Mesothelial cell of epicardium (in vitro differentiated cells): ENCODE results near the gene NSD1. TPM values are rescaled to one million over a fixed set of nuclear protein-coding genes. Genes with fewer than 3 reads are reported as not detected.

Source experiments
- DNase-seq, 2 experiments: peaks; one replicate each; pipeline ENCODE4 v3.0.0; 2021; ENCODE audit warnings: low spot score in 2 of 2; ENCODE audit not compliant: unreplicated experiment in 2 of 2
- H3K27ac Mint-ChIP-seq: 2 replicates; pipeline ENCODE4 v1.8.0; 2021; ENCODE audit warnings: mixed read lengths
- H3K27me3 Mint-ChIP-seq: 2 replicates; pipeline ENCODE4 v1.8.0; 2021; ENCODE audit warnings: low read depth, mixed read lengths
- H3K36me3 Mint-ChIP-seq: 2 replicates; pipeline ENCODE4 v1.8.0; 2021; ENCODE audit warnings: mixed read lengths
- H3K4me1 Mint-ChIP-seq: 2 replicates; pipeline ENCODE4 v1.8.0; 2021; ENCODE audit warnings: mixed read lengths
- H3K4me3 Mint-ChIP-seq: 2 replicates; pipeline ENCODE4 v1.8.0; 2021; ENCODE audit warnings: mild to moderate bottlenecking, moderate library complexity, mixed read lengths
- H3K9me3 Mint-ChIP-seq: 2 replicates; pipeline ENCODE4 v1.8.0; 2021; ENCODE audit warnings: mixed read lengths
- total RNA-seq: library from RNA; stranded (reverse); gene quantifications from 3 replicates; pipeline ENCODE4 v1.2.1, GENCODE V29; 2021
- TF ChIP-seq, protein P1 (sequence below): fragments of 200-600 bp; sonication (generic); IDR thresholded peaks from one replicate; pipeline ENCODE4 v1.5.0; 2021; ENCODE audit warnings: antibody characterized with exemption; ENCODE audit not compliant: unreplicated experiment

The NSD1 gene
- total RNA-seq, 1 donor from 2014 or later, result 164 TPM

DNA sequence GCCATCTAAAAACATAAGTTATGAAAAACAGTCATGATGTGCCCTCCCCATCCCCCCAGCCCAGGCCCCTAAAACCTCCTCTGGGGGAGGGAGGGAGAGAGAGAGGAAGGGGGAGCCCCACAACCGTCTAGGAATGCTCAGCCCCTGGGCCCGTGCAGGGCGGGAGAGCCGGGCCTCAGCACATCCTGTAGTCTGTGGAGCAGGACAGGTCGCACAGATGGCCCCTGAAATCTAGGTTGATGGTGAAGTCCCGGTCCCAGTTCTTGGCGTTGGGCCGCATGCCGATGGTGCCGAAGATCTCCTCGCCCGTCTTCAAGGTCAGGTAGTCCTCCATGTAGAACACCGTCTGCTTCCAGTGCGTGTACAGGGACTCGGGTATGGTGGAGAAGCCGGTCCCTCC is 131.8 kb downstream of the NSD1 start:
- Mint-ChIP-seq H3K4me3 (no peak overlapping the region), H3K27me3 (no peaks in the 10 kb centered on the region), H3K9me3 (no peaks in the 10 kb centered on the region), H3K27ac (no peak overlapping the region), H3K36me3 (peaks cover 37% of the 10 kb centered on the region), H3K4me1 (no peaks in the 10 kb centered on the region)
- TF ChIP-seq, protein P1, sequence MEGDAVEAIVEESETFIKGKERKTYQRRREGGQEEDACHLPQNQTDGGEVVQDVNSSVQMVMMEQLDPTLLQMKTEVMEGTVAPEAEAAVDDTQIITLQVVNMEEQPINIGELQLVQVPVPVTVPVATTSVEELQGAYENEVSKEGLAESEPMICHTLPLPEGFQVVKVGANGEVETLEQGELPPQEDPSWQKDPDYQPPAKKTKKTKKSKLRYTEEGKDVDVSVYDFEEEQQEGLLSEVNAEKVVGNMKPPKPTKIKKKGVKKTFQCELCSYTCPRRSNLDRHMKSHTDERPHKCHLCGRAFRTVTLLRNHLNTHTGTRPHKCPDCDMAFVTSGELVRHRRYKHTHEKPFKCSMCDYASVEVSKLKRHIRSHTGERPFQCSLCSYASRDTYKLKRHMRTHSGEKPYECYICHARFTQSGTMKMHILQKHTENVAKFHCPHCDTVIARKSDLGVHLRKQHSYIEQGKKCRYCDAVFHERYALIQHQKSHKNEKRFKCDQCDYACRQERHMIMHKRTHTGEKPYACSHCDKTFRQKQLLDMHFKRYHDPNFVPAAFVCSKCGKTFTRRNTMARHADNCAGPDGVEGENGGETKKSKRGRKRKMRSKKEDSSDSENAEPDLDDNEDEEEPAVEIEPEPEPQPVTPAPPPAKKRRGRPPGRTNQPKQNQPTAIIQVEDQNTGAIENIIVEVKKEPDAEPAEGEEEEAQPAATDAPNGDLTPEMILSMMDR, result no peak
- DNase-seq, result no peak

GRCh38 chr5:177269232-177269895 is 135.8 kb downstream of the NSD1 start:
- peaks cover 38% of the 10 kb centered on the region for H3K36me3 Mint-ChIP-seq
- TF ChIP-seq, protein P1, result no peak
- no peaks in the 10 kb centered on the region for H3K27me3 Mint-ChIP-seq
- DNase-seq, result no peak
- H3K4me3 Mint-ChIP-seq, result no peak overlapping the region
- H3K27ac Mint-ChIP-seq, result peak overlapping the region; percentile 57
- H3K9me3 Mint-ChIP-seq, result no peaks in the 10 kb centered on the region
- no peaks in the 10 kb centered on the region for H3K4me1 Mint-ChIP-seq

GRCh38 chr5:177269976-177270375 is 136.4 kb downstream of the NSD1 start:
- H3K27me3 Mint-ChIP-seq, result no peaks in the 10 kb centered on the region
- H3K36me3 Mint-ChIP-seq, result peaks cover 37% of the 10 kb centered on the region
- DNase-seq, result no peak
- TF ChIP-seq, protein P1, result no peak
- H3K9me3 Mint-ChIP-seq, result no peaks in the 10 kb centered on the region
- no peak overlapping the region for H3K4me3 Mint-ChIP-seq
- no peak overlapping the region for H3K27ac Mint-ChIP-seq
- no peaks in the 10 kb centered on the region for H3K4me1 Mint-ChIP-seq

GRCh38 chr5:177270653-177271052 is 137.1 kb downstream of the NSD1 start:
- Mint-ChIP-seq H3K27ac (peak overlapping the region; percentile 6), H3K36me3 (peaks cover 35% of the 10 kb centered on the region)

GRCh38 chr5:177271113-177271512 is 137.5 kb downstream of the NSD1 start:
- Mint-ChIP-seq H3K4me3 (no peak overlapping the region), H3K27ac (no peak overlapping the region), H3K36me3 (peaks cover 30% of the 10 kb centered on the region), H3K27me3 (no peaks in the 10 kb centered on the region), H3K9me3 (no peaks in the 10 kb centered on the region), H3K4me1 (no peaks in the 10 kb centered on the region)
- TF ChIP-seq, protein P1, result no peak
- DNase-seq, result no peak

More at GRCh38 chr5:177270653-177271052, 137.1 kb downstream of the NSD1 start:
- H3K27me3 Mint-ChIP-seq, result no peaks in the 10 kb centered on the region
- TF ChIP-seq, protein P1, result no peak
- no peaks in the 10 kb centered on the region for H3K9me3 Mint-ChIP-seq
- H3K4me1 Mint-ChIP-seq, result no peaks in the 10 kb centered on the region
- no peak for DNase-seq
- H3K4me3 Mint-ChIP-seq, result no peak overlapping the region
